K562 (cell line): ENCODE results near the gene AUNIP. TPM values are rescaled to one million over a fixed set of nuclear protein-coding genes. Genes with fewer than 3 reads are reported as not detected.

ENCODE experiments used
- CEBPG ChIP-seq, 3 experiments: fragments of 200-800 bp in 1 of 3; sonication (Bioruptor generic) in 1 of 3; sonication (generic) in 1 of 3; formaldehyde crosslinking in 1 of 3; IDR thresholded peaks in 2 of 3; conservative IDR thresholded peaks in 1 of 3; 2 replicates each; pipeline versions ENCODE4 v1.6.1 to v1.8.0; 2016 to 2022; ENCODE audit warnings: missing compliant biosample characterization in 2 of 3, missing genetic modification characterization in 2 of 3, mild to moderate bottlenecking in 1 of 3, missing genetic modification reagents in 1 of 3
- DMBX1 ChIP-seq: fragments of 250-450 bp; sonication (Bioruptor Pico); IDR thresholded peaks from 2 replicates; pipeline ENCODE4 v1.8.0; 2022; ENCODE audit warnings: inconsistent platforms, mild to moderate bottlenecking, moderate library complexity, borderline replicate concordance
- HDAC8 ChIP-seq: fragments of 450-650 bp; IDR thresholded peaks from 2 replicates; pipeline ENCODE4 v1.6.1; 2016; ENCODE audit warnings: mild to moderate bottlenecking, missing genetic modification characterization, moderate library complexity, missing compliant biosample characterization
- MXI1 ChIP-seq: IDR thresholded peaks from 2 replicates; pipeline ENCODE4 v1.6.1; 2011; ENCODE audit warnings: low read depth, mild to moderate bottlenecking, improper control_type of control experiment, low read length
- NFIC ChIP-seq: fragments of 450-650 bp; IDR thresholded peaks from 2 replicates; pipeline ENCODE4 v1.6.1; 2017; ENCODE audit warnings: mild to moderate bottlenecking, inconsistent platforms
- POLR2H ChIP-seq: IDR thresholded peaks from 2 replicates; pipeline ENCODE4 v1.6.1; 2016; ENCODE audit warnings: missing genetic modification characterization, low read depth, mild to moderate bottlenecking, control low read depth, missing compliant biosample characterization, moderate library complexity
- SETDB1 ChIP-seq: IDR thresholded peaks from one replicate; pipeline ENCODE4 v1.6.1; 2012; ENCODE audit warnings: low read length, control low read depth, inconsistent platforms
- STAT5B ChIP-seq: fragments of 250-450 bp; sonication (Bioruptor Pico); IDR thresholded peaks from 2 replicates; pipeline ENCODE4 v1.8.0; 2021; ENCODE audit warnings: mild to moderate bottlenecking, inconsistent platforms
- ZNF324 ChIP-seq: fragments of 250-450 bp; sonication (Bioruptor Pico); IDR thresholded peaks from 2 replicates; pipeline ENCODE4 v1.4.0; 2020; ENCODE audit warnings: mild to moderate bottlenecking
- polyA plus RNA-seq, 8 experiments: library from polyadenylated mRNA; depleted of rRNA in 4 of 8; stranded (reverse) in 5 of 8; unstranded in 3 of 8; fragments of >200 nt; fragmentation: Nextera tagmentation in 2 of 8; fragmentation: Illumina TruSeq in 1 of 8; extraction: Ambion mirVana in 2 of 8; extraction: Trizol in 1 of 8; gene quantifications; 2 replicates each; pipeline versions ENCODE4 v1.2.1 to v1.2.3, GENCODE V29; 2011 to 2014; ENCODE audit warnings: inconsistent platforms in 1 of 8, missing spikeins in 1 of 8
- total RNA-seq, 7 experiments: library from RNA; depleted of rRNA in 6 of 7; stranded (reverse); fragments of >200 nt in 6 of 7; fragmentation: Illumina TruSeq in 2 of 7; extraction: Trizol in 2 of 7; gene quantifications; 2 replicates each; pipeline versions ENCODE4 v1.2.1 to v1.2.3, GENCODE V29; 2011 to 2021; ENCODE audit warnings: low replicate concordance in 1 of 7
- TF ChIP-seq, protein P1 (sequence below): sonication (generic); formaldehyde crosslinking; IDR thresholded peaks from 2 replicates; pipeline ENCODE4 v1.8.0; 2023; ENCODE audit warnings: missing genetic modification reagents, mild to moderate bottlenecking, borderline replicate concordance
- TF ChIP-seq, protein P2 (sequence below): sonication (generic); formaldehyde crosslinking; IDR thresholded peaks from 2 replicates; pipeline ENCODE4 v1.8.1; 2023; ENCODE audit warnings: missing genetic modification reagents, mild to moderate bottlenecking, borderline replicate concordance
- TF ChIP-seq, protein P3 (sequence below): fragments of 250-450 bp; sonication (Bioruptor Pico); IDR thresholded peaks from 2 replicates; pipeline ENCODE4 v1.4.0; 2020; ENCODE audit warnings: mild to moderate bottlenecking, moderate library complexity

The AUNIP gene
- total and polyA plus RNA-seq, 9 of the 15 experiments (the other 6 are each of a cell fraction or from before 2014, with no cell fraction given) = 12.1 to 53.8 (median 47.1) TPM

DNA sequence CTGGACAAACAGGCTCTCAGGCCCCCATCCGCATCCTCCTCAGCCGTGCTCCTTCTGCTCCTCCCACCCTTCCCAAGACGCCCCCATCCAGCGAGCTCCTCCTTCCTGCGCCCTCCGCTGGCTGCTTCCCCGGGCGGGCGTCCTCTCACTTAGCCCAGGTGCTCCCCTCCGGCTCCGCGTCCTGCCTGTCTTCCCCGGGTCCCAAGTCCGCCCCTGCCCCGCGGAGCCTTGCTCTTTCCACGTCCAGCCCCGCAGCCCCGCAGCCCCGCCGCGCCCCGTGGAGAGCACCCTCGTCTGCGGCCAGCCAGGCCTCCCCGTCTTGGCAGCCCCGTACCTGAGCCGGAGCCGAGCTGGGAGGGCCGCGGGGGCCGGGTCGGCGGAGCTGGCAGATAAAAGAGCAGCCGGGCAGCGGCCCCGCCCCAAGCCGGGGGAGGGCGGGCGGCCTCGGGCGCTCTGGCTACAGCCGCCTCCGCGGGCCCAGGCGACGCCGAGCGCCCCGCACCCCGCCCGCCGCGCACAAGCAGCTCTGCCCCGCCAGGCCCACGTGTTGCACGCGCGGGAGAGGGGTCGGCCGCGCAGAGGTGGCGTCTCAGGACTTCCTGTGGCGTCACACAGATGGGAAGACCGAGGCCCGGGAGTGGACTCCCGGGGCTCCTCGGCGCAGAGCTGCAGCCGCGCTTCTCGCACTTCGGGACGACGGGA, 16.0 kb upstream of the AUNIP start, which contains the start of gene PAQR7 (continued):
- TF ChIP-seq, protein P1, sequence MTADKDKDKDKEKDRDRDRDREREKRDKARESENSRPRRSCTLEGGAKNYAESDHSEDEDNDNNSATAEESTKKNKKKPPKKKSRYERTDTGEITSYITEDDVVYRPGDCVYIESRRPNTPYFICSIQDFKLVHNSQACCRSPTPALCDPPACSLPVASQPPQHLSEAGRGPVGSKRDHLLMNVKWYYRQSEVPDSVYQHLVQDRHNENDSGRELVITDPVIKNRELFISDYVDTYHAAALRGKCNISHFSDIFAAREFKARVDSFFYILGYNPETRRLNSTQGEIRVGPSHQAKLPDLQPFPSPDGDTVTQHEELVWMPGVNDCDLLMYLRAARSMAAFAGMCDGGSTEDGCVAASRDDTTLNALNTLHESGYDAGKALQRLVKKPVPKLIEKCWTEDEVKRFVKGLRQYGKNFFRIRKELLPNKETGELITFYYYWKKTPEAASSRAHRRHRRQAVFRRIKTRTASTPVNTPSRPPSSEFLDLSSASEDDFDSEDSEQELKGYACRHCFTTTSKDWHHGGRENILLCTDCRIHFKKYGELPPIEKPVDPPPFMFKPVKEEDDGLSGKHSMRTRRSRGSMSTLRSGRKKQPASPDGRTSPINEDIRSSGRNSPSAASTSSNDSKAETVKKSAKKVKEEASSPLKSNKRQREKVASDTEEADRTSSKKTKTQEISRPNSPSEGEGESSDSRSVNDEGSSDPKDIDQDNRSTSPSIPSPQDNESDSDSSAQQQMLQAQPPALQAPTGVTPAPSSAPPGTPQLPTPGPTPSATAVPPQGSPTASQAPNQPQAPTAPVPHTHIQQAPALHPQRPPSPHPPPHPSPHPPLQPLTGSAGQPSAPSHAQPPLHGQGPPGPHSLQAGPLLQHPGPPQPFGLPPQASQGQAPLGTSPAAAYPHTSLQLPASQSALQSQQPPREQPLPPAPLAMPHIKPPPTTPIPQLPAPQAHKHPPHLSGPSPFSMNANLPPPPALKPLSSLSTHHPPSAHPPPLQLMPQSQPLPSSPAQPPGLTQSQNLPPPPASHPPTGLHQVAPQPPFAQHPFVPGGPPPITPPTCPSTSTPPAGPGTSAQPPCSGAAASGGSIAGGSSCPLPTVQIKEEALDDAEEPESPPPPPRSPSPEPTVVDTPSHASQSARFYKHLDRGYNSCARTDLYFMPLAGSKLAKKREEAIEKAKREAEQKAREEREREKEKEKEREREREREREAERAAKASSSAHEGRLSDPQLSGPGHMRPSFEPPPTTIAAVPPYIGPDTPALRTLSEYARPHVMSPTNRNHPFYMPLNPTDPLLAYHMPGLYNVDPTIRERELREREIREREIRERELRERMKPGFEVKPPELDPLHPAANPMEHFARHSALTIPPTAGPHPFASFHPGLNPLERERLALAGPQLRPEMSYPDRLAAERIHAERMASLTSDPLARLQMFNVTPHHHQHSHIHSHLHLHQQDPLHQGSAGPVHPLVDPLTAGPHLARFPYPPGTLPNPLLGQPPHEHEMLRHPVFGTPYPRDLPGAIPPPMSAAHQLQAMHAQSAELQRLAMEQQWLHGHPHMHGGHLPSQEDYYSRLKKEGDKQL (CRISPR knock-in tag) = no peak; the same call in 1 of the 2 replicates
- peak; percentile 65 for TF ChIP-seq NFIC
- 0 out of 2 replicates have a peak, but pooled peaks have one; percentile 84 for TF ChIP-seq DMBX1 (CRISPR knock-in tag)
- 0 out of 2 replicates have a peak, but pooled peaks have one; percentile 24 for TF ChIP-seq MXI1
- TF ChIP-seq, protein P2, sequence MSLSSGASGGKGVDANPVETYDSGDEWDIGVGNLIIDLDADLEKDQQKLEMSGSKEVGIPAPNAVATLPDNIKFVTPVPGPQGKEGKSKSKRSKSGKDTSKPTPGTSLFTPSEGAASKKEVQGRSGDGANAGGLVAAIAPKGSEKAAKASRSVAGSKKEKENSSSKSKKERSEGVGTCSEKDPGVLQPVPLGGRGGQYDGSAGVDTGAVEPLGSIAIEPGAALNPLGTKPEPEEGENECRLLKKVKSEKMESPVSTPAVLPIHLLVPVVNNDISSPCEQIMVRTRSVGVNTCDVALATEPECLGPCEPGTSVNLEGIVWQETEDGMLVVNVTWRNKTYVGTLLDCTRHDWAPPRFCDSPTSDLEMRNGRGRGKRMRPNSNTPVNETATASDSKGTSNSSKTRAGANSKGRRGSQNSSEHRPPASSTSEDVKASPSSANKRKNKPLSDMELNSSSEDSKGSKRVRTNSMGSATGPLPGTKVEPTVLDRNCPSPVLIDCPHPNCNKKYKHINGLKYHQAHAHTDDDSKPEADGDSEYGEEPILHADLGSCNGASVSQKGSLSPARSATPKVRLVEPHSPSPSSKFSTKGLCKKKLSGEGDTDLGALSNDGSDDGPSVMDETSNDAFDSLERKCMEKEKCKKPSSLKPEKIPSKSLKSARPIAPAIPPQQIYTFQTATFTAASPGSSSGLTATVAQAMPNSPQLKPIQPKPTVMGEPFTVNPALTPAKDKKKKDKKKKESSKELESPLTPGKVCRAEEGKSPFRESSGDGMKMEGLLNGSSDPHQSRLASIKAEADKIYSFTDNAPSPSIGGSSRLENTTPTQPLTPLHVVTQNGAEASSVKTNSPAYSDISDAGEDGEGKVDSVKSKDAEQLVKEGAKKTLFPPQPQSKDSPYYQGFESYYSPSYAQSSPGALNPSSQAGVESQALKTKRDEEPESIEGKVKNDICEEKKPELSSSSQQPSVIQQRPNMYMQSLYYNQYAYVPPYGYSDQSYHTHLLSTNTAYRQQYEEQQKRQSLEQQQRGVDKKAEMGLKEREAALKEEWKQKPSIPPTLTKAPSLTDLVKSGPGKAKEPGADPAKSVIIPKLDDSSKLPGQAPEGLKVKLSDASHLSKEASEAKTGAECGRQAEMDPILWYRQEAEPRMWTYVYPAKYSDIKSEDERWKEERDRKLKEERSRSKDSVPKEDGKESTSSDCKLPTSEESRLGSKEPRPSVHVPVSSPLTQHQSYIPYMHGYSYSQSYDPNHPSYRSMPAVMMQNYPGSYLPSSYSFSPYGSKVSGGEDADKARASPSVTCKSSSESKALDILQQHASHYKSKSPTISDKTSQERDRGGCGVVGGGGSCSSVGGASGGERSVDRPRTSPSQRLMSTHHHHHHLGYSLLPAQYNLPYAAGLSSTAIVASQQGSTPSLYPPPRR (CRISPR knock-in tag) = 0 out of 2 replicates have a peak, but pooled peaks have one; percentile 74
- TF ChIP-seq HDAC8 = peak; percentile 89
- TF ChIP-seq, protein P3, sequence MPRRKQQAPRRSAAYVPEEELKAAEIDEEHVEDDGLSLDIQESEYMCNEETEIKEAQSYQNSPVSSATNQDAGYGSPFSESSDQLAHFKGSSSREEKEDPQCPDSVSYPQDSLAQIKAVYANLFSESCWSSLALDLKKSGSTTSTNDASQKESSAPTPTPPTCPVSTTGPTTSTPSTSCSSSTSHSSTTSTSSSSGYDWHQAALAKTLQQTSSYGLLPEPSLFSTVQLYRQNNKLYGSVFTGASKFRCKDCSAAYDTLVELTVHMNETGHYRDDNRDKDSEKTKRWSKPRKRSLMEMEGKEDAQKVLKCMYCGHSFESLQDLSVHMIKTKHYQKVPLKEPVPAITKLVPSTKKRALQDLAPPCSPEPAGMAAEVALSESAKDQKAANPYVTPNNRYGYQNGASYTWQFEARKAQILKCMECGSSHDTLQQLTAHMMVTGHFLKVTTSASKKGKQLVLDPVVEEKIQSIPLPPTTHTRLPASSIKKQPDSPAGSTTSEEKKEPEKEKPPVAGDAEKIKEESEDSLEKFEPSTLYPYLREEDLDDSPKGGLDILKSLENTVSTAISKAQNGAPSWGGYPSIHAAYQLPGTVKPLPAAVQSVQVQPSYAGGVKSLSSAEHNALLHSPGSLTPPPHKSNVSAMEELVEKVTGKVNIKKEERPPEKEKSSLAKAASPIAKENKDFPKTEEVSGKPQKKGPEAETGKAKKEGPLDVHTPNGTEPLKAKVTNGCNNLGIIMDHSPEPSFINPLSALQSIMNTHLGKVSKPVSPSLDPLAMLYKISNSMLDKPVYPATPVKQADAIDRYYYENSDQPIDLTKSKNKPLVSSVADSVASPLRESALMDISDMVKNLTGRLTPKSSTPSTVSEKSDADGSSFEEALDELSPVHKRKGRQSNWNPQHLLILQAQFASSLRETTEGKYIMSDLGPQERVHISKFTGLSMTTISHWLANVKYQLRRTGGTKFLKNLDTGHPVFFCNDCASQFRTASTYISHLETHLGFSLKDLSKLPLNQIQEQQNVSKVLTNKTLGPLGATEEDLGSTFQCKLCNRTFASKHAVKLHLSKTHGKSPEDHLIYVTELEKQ (CRISPR knock-in tag) = no peak
- TF ChIP-seq POLR2H (tag) = no peak
- TF ChIP-seq CEBPG (CRISPR knock-in tag; IDR thresholded peaks at IDR 0.05) = no peak
- no peak for TF ChIP-seq CEBPG (tag; conservative IDR thresholded peaks at IDR 0.05 in 1 of 2, IDR thresholded peaks at IDR 0.05 in 1 of 2)
- TF ChIP-seq STAT5B (CRISPR knock-in tag) = no peak
- no peak for TF ChIP-seq ZNF324
- TF ChIP-seq SETDB1 = no peak
